GM18907 (cell line): ENCODE measurements around the gene TMEM82.

Source experiments
- ATAC-seq: cut with Tn5 transposase; IDR thresholded peaks from one replicate; pipeline ENCODE4 v1.9.1; 2021; ENCODE audit warnings: mild to moderate bottlenecking, moderate library complexity; ENCODE audit not compliant: unreplicated experiment

TMEM82 gene

DNA sequence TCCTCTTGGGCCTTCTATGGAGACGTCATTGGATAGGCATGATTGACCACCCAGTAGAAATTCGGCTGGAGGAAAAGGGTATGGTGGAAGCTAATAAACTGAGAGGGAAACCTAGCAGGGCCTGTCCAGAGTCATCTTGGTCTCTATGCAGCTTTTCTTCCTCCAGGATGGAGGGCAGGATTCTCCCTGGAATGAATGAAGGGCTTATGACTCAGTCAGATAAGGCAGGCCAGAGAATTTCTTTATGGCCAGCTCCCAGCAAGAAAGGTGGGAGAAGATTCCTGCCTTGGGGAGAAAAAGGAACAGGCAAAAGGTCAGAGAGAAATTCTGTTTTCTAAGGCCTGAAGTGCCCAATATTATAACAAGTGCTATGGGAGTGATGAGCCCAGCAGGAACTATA, 33.4 kb downstream of the TMEM82 start:
- no peak for ATAC-seq

DNA sequence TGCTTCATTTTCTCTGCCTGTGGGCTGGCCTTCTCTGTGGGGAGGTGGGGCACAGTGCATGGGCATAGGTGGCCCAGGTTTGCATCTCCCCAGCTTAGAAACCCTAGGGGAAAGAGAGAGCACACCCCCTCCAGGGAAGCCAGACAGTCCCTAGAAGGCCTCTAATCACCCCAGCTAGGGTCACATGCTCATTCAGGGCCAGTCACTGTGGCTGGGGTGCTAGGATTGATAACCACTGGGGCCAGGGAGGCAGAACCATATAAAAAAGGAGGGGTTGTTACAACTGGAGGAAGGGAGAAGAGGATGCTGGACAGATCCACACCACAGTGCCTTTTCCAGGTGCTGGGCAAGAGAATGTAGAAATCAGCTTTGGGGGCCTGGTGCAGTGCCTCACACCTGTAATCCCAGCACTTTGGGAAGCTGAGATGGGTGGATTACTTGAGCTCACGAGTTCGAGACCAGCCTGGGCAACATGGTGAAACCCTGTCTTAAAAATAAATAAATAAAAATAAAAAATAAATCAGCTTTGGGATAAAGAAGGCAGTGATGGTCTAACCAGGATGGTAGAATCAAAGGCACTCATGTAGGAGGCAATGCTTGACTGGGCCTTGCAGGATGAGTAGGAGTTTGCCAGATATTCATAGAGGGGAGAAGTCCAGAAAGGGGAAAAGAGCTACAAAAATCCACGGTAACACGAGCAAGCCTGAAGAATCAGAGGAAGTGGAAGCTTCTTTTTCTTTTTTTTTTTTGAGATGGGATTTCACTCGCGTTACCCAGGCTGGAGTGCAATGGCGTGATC, 35.8 kb downstream of the TMEM82 start:
- no peak for ATAC-seq

GRCh38 chr1:15785683-15786082, 43.4 kb downstream of the TMEM82 start:
- no peak for ATAC-seq

DNA sequence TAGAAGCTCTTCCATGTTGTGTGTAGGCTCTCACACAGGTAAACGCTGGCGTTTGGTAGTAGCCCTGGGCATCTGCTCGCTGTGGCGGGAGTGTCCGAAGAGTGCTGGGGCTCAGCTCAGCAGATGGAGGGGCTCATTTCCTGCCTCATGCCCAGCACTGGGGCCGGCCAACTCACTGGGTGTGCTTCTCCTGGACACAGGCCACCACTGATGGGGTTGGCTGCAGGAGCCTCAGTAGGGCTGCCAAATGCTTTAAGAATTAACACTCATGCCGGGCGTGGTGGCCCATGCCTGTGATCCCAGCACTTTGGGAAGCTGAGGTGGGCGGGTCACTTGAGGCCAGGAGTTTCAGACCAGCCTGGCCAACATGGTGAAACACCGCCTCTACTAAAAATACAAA, 44.3 kb downstream of the TMEM82 start:
- ATAC-seq: no peak

DNA sequence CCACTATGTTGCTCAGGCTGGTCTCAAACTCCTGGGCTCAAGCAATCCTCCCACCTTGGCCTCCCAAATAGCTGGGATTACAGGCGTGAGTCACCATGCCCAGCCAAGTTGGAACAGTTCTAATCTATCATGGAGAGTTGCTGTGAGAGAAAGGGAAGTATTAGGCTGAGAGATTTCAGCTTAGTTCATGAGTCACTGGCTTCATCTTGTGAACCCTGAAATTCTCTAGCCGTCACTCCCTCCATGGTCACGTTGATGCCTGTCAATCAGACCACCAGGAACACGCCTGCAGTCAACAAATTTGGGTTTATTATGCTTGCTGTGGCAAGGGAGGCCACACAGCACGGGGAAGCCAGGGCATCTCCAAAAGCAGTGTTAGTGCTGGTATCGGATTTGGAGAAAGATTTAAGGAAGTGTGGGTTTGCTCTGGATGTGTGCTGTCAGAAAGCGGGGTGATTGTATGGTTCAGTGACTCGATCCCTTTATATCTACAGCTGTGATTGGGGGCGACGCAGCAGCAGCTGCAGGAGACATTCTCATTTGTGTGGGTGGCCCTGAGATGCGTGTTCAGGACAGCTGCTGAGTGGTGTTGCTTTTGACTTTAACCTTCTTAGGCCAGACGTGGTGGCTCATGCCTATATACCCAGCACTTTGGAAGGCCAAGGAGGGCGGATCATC, 46.5 kb downstream of the TMEM82 start:
- no peak for ATAC-seq

DNA sequence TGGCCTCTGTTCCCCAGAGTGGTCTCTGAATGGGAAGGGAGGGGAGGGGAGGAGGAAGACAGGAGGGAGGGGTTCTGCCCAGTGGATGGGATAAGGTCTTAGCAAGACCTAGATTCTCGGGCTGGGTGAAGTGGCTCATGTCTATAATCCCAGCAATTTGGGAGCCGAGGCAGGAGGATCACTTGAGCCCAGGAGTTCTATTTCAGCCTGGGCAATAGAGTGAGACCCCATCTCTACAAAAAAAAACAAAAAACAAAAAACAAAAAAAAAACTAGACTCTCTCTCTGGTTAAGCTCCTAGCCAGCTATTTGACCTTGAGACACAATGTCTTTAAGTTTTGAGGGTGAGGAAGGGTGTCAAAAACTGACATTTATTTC, 53.8 kb downstream of the TMEM82 start:
- ATAC-seq: no peak
